ENCODE measurements around the gene THUMPD1.

DNA sequence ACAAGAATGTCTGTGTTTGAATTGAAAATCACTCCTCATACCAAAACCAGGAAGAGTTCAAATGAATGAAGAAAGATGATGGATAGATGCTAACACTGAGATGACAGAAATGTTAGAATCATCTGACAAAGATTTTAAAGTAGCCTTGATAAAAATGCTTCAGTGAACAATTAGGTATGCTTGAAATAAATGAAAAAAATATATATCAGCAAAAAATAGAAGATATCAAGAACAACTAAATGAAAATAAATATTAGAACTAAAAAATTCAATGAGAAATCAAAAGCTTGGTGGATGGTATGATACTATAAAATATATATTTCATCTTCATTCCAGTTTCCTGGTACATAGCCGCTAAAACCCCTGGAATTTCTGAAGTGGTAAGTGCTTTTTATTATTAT is 13.6 kb upstream of the THUMPD1 start:
- TF ChIP-seq POLR2A (IDR thresholded peaks at IDR 0.05; ENCODE audit: low read depth) = no peak
- TF ChIP-seq, protein P1, sequence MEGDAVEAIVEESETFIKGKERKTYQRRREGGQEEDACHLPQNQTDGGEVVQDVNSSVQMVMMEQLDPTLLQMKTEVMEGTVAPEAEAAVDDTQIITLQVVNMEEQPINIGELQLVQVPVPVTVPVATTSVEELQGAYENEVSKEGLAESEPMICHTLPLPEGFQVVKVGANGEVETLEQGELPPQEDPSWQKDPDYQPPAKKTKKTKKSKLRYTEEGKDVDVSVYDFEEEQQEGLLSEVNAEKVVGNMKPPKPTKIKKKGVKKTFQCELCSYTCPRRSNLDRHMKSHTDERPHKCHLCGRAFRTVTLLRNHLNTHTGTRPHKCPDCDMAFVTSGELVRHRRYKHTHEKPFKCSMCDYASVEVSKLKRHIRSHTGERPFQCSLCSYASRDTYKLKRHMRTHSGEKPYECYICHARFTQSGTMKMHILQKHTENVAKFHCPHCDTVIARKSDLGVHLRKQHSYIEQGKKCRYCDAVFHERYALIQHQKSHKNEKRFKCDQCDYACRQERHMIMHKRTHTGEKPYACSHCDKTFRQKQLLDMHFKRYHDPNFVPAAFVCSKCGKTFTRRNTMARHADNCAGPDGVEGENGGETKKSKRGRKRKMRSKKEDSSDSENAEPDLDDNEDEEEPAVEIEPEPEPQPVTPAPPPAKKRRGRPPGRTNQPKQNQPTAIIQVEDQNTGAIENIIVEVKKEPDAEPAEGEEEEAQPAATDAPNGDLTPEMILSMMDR (IDR thresholded peaks at IDR 0.05) = no peak
- TF ChIP-seq POLR2AphosphoS5 (IDR thresholded peaks at IDR 0.05) = no peak
